22Rv1 (cell line): ENCODE data around the gene VPS11.

Experiments used
- ZFX ChIP-seq: fragments of 450-650 bp; IDR thresholded peaks from 2 replicates; pipeline ENCODE4 v1.6.1; 2017; ENCODE audit warnings: antibody characterized with exemption, borderline replicate concordance
- TF ChIP-seq, protein P1 (sequence below): fragments of 450-650 bp; IDR thresholded peaks from 2 replicates; pipeline ENCODE4 v1.5.1; 2017; ENCODE audit warnings: mild to moderate bottlenecking

DNA sequence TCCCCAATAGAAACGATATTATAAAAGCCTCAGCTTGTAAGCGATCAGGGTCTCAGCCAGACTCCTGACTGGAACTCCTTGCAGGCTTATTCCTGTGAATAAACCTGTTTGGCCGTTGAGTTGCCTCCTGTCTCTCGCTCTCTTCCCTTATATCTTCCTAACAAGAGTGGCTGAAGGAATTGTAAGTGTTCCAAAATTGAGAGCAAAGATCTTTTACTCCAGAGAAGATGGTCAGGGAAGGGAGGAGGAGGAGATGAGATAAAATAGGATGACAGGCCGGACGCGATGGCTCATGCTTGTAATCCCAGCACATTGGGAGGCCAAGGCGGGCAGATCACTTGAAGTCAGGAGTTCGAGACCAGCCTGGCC is 35.7 kb upstream of the VPS11 start:
- TF ChIP-seq, protein P1, sequence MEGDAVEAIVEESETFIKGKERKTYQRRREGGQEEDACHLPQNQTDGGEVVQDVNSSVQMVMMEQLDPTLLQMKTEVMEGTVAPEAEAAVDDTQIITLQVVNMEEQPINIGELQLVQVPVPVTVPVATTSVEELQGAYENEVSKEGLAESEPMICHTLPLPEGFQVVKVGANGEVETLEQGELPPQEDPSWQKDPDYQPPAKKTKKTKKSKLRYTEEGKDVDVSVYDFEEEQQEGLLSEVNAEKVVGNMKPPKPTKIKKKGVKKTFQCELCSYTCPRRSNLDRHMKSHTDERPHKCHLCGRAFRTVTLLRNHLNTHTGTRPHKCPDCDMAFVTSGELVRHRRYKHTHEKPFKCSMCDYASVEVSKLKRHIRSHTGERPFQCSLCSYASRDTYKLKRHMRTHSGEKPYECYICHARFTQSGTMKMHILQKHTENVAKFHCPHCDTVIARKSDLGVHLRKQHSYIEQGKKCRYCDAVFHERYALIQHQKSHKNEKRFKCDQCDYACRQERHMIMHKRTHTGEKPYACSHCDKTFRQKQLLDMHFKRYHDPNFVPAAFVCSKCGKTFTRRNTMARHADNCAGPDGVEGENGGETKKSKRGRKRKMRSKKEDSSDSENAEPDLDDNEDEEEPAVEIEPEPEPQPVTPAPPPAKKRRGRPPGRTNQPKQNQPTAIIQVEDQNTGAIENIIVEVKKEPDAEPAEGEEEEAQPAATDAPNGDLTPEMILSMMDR = no peak
- no peak for TF ChIP-seq ZFX
